Suprapubic skin (tissue), 4 donors: ENCODE measurements around the gene DNMT3A. TPM values are rescaled to one million over a fixed set of nuclear protein-coding genes. Genes with fewer than 3 reads are reported as not detected.

Experiments used
- DNase-seq, 2 donors: peaks; one replicate each; pipeline ENCODE4 v3.0.0-alpha.2; 2019; ENCODE audit warnings: low spot score in 2 of 2
- H3K27ac ChIP-seq: fragments of 200-600 bp; sonication (generic); one replicate; pipeline ENCODE4 v1.5.1; 2019
- H3K27me3 ChIP-seq: fragments of 200-600 bp; sonication (generic); one replicate; pipeline ENCODE4 v1.5.1; 2019
- H3K36me3 ChIP-seq: fragments of 200-600 bp; sonication (generic); one replicate; pipeline ENCODE4 v1.5.1; 2019
- H3K4me1 ChIP-seq: fragments of 200-600 bp; sonication (generic); one replicate; pipeline ENCODE4 v1.5.1; 2019
- H3K4me3 ChIP-seq: fragments of 200-600 bp; sonication (generic); one replicate; pipeline ENCODE4 v1.5.1; 2019; ENCODE audit warnings: mild to moderate bottlenecking
- H3K9me3 ChIP-seq: fragments of 200-600 bp; sonication (generic); one replicate; pipeline ENCODE4 v1.5.1; 2019
- CTCF ChIP-seq, 2 donors: fragments of 200-600 bp in 1 of 2; fragments of 450-650 bp in 1 of 2; sonication (generic) in 1 of 2; IDR thresholded peaks; one replicate each; pipeline ENCODE4 v1.5.1; 2016 to 2019; ENCODE audit warnings: antibody characterized with exemption in 2 of 2, mild to moderate bottlenecking in 1 of 2, moderate library complexity in 1 of 2
- EP300 ChIP-seq: sonication (generic); formaldehyde crosslinking; IDR thresholded peaks from one replicate; pipeline ENCODE4 v1.6.1; 2017; ENCODE audit warnings: antibody characterized with exemption
- POLR2A ChIP-seq, 2 donors: fragments of 450-650 bp; IDR thresholded peaks; one replicate each; pipeline ENCODE4 v1.6.1; 2017; ENCODE audit warnings: antibody characterized with exemption in 2 of 2, mild to moderate bottlenecking in 2 of 2, moderate library complexity in 2 of 2
- POLR2AphosphoS5 ChIP-seq, 3 donors: sonication (generic); formaldehyde crosslinking; IDR thresholded peaks; one replicate each; pipeline ENCODE4 v1.6.1; 2017; ENCODE audit warnings: antibody characterized with exemption in 3 of 3
- WGBS: methylation state at CpG from one replicate; pipeline ENCODE4 v1.1.5; 2018; 5-methylcytosine and 5-hydroxymethylcytosine counted together
- total RNA-seq, 4 donors: library from RNA; depleted of rRNA; stranded (reverse); fragments of >200 nt; gene quantifications; one replicate each; pipeline ENCODE4 v1.1.0, GENCODE V29; 2016

The DNMT3A gene
- total RNA-seq, 4 donors from 2014 or later = 4.0 to 12.8 (median 9.5) TPM

- DNase-seq = no peak
- Histone ChIP-seq H3K4me3 (no peak overlapping the region), H3K9me3 (no peaks in the 10 kb centered on the region), H3K4me1 (peaks cover 52% of the 10 kb centered on the region), H3K27ac (no peak overlapping the region), H3K27me3 (no peaks in the 10 kb centered on the region), H3K36me3 (no peaks in the 10 kb centered on the region)
- 62% methylated on average over 5 of the region's 6 CpGs for WGBS
- TF ChIP-seq EP300 = no peak
- no peak for TF ChIP-seq POLR2A (IDR thresholded peaks at IDR 0.05)
- TF ChIP-seq CTCF (IDR thresholded peaks at IDR 0.05) = no peak
- TF ChIP-seq POLR2AphosphoS5 (IDR thresholded peaks at IDR 0.05) = no peak
Observed at GRCh38 chr2:25335971-25336370, 5.8 kb downstream of the DNMT3A start.

GRCh38 chr2:25335204-25335603, 6.5 kb downstream of the DNMT3A start:
- H3K27ac ChIP-seq = no peak overlapping the region
- DNase-seq = no peak
- H3K4me3 ChIP-seq = no peak overlapping the region
- WGBS = 72% methylated on average over 7 of the region's 8 CpGs
- no peaks in the 10 kb centered on the region for H3K9me3 ChIP-seq
- H3K4me1 ChIP-seq = peaks cover 54% of the 10 kb centered on the region
- no peaks in the 10 kb centered on the region for H3K36me3 ChIP-seq
- no peaks in the 10 kb centered on the region for H3K27me3 ChIP-seq
- TF ChIP-seq POLR2AphosphoS5 (IDR thresholded peaks at IDR 0.05) (no peak), CTCF (IDR thresholded peaks at IDR 0.05) (no peak), POLR2A (IDR thresholded peaks at IDR 0.05) (no peak), EP300 (no peak)

- WGBS = 82% methylated on average over 8 of the region's 8 CpGs
- Histone ChIP-seq H3K4me1 (peaks cover 52% of the 10 kb centered on the region), H3K27ac (no peak overlapping the region), H3K36me3 (no peaks in the 10 kb centered on the region), H3K4me3 (no peak overlapping the region), H3K27me3 (no peaks in the 10 kb centered on the region), H3K9me3 (no peaks in the 10 kb centered on the region)
- no peak for DNase-seq
- no peak for TF ChIP-seq CTCF (IDR thresholded peaks at IDR 0.05)
- TF ChIP-seq EP300 = no peak
- no peak for TF ChIP-seq POLR2AphosphoS5 (IDR thresholded peaks at IDR 0.05)
- no peak for TF ChIP-seq POLR2A (IDR thresholded peaks at IDR 0.05)
Observed at GRCh38 chr2:25334482-25334881, 7.2 kb downstream of the DNMT3A start.

DNA sequence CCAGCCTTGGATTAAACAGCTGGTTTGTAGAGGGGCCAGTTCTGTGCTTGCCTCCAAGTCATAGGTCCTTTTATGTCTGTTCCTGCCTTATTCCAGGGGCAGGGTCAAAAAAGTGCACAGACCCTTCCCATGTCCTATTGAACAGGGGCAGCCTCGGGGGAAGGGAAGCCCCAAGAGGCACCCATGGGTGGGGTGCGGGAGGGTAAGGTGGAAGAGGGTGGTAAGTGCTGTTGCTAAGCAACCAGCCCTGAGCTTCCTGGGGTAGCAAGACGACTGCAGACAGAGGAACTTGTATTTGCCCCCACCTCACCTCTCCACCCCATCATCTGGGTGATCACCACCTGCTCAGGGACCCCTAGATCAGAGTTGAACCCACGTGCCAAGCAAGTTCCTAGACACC, 7.7 kb downstream of the DNMT3A start:
- 88% methylated on average over 4 of the region's 4 CpGs for WGBS
- no peak for DNase-seq
- H3K4me3 ChIP-seq = no peak overlapping the region
- no peaks in the 10 kb centered on the region for H3K27me3 ChIP-seq
- TF ChIP-seq CTCF (IDR thresholded peaks at IDR 0.05) = no peak
- TF ChIP-seq EP300 = no peak
- no peaks in the 10 kb centered on the region for H3K36me3 ChIP-seq
- H3K27ac ChIP-seq = no peak overlapping the region
- H3K4me1 ChIP-seq = peaks cover 48% of the 10 kb centered on the region
- no peaks in the 10 kb centered on the region for H3K9me3 ChIP-seq

- Histone ChIP-seq H3K27me3 (no peaks in the 10 kb centered on the region), H3K9me3 (no peaks in the 10 kb centered on the region), H3K4me3 (no peak overlapping the region), H3K36me3 (no peaks in the 10 kb centered on the region), H3K4me1 (peaks cover 41% of the 10 kb centered on the region), H3K27ac (no peak overlapping the region)
- TF ChIP-seq EP300 (no peak), CTCF (IDR thresholded peaks at IDR 0.05) (no peak), POLR2AphosphoS5 (IDR thresholded peaks at IDR 0.05) (no peak), POLR2A (IDR thresholded peaks at IDR 0.05) (no peak)
- no peak for DNase-seq
- WGBS = 47% methylated on average over 5 of the region's 9 CpGs
Observed at GRCh38 chr2:25332571-25332970, 9.2 kb downstream of the DNMT3A start.
